GM12864 (cell line): ENCODE results near the gene AK8.

Experiments used
- DNase-seq: peaks from one replicate; pipeline ENCODE4 v3.0.0-alpha.2; 2011; ENCODE audit warnings: low read depth
- H3K4me3 ChIP-seq: 2 replicates; pipeline ENCODE4 v1.5.1; 2011; ENCODE audit warnings: mild to moderate bottlenecking, low read depth, low read length, control low read depth
- TF ChIP-seq, protein P1 (sequence below): IDR thresholded peaks from 2 replicates; pipeline ENCODE4 v1.5.1; 2011; ENCODE audit warnings: low read depth, mild to moderate bottlenecking, moderate library complexity, low read length, control low read depth, inconsistent platforms; ENCODE audit errors: missing control alignments

AK8 gene

GRCh38 chr9:132784286-132784830, 93.7 kb downstream of the AK8 start:
- TF ChIP-seq, protein P1, sequence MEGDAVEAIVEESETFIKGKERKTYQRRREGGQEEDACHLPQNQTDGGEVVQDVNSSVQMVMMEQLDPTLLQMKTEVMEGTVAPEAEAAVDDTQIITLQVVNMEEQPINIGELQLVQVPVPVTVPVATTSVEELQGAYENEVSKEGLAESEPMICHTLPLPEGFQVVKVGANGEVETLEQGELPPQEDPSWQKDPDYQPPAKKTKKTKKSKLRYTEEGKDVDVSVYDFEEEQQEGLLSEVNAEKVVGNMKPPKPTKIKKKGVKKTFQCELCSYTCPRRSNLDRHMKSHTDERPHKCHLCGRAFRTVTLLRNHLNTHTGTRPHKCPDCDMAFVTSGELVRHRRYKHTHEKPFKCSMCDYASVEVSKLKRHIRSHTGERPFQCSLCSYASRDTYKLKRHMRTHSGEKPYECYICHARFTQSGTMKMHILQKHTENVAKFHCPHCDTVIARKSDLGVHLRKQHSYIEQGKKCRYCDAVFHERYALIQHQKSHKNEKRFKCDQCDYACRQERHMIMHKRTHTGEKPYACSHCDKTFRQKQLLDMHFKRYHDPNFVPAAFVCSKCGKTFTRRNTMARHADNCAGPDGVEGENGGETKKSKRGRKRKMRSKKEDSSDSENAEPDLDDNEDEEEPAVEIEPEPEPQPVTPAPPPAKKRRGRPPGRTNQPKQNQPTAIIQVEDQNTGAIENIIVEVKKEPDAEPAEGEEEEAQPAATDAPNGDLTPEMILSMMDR: no peak
- no peak for DNase-seq
- no peak overlapping the region for H3K4me3 ChIP-seq

DNA sequence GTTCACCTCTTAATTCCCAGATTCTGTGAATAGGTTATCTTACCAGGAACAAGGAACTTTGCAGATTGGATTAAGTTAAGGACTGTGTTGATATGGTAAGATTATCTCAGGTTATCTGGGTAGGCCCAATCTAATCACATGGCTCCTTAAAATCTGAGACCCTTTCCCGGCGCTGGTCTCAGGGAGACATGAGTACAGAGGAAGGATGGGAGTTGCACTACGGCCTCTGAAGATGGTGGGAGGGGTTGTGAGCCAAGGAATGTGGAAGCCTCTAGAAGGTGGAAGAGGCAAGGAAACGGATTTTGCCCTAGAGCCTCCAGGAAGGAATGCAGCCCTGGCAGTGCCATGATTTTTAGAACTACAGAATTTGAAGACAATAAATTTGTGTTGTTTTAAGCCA, 95.1 kb downstream of the AK8 start:
- DNase-seq: no peak
- TF ChIP-seq, protein P1: no peak
- no peak overlapping the region for H3K4me3 ChIP-seq

DNA sequence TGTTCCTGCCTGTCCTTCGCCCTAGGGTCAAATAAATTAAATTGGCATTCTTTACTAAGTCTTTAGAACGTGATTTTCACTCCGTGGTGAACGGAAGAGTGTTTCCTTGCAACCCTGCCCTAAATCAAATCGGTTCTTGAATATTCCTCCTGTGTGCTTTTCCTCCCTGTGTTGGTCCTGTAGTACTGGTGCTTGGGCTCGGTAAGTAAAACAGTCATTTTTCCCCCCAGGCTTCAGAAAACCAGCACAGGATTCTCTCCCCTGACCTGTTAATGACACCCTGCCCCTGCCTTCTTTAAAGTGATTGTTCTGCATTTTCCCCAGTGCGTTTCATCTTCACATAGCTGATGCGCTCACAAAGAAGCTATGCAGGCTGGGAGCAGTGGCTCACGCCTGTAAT, 96.0 kb downstream of the AK8 start:
- no peak for DNase-seq
- TF ChIP-seq, protein P1: no peak

GRCh38 chr9:132780230-132781007, 97.7 kb downstream of the AK8 start:
- no peak for DNase-seq
- TF ChIP-seq, protein P1: no peak
- no peak overlapping the region for H3K4me3 ChIP-seq

More for the DNA sequence above, 96.0 kb downstream of the AK8 start:
- no peak overlapping the region for H3K4me3 ChIP-seq

DNA sequence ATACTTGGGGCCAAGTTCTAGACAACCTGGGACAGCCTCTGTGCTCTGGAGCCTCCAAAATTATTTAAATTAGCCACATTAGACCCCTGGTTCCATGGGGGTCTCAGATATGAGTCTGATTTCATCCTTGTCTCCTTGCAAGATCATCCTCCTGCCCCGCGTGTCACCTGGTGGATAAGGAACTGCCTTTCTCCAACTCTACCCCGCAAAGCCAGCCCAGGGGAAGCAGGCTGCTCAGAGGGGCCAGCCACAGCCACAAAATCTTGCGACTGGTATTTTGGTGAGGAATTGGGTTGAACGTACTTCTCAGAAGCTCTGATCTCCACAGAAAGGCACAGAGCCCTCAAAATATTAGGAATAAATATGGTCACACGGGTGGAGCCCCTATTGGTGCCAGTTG, 101.2 kb downstream of the AK8 start:
- TF ChIP-seq, protein P1: no peak
- DNase-seq: no peak
- H3K4me3 ChIP-seq: no peak overlapping the region

DNA sequence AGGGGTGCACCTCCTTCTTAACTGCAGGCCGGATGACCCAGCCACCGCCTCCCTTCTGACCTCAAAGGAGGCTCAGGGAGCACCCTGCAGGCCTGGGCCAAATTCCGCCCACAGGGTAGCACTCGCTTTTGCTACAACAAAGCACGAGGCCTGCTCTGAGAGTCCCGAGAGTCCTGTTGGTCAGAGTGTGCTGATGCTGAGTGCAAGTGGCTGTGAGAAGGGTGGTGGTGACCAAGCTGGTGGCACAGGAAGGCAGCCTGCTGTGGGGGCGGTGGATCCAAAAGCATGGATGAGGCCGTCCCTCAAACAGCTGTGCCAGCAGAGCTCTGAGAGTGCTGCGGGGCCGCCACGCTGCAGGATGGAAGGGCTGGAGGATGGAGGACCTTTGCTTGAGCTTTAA, 101.8 kb downstream of the AK8 start:
- H3K4me3 ChIP-seq: no peak overlapping the region
- TF ChIP-seq, protein P1: no peak
- DNase-seq: no peak

DNA sequence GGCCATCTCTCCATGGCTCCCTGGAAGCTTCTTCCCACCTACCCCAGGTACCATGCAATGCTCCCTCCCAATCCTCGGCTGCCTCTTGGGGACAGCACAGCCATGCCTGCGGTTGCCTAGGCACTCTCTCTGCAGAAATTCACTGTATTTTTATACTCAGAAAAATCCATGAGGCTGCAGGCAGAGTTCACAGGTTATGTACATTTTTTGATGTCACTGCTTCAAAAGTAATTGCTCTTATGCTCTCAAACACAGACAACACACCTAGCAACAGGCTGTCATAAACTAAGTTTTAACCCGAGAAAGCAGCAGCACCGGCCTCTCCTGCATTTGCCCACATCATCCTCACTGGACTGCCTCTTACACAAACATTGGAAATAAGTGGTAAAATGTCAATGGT, 102.4 kb downstream of the AK8 start:
- TF ChIP-seq, protein P1: no peak
- DNase-seq: no peak
- H3K4me3 ChIP-seq: no peak overlapping the region
